Fibroblast of skin of scalp (primary cell): ENCODE results near the gene MAMLD1.

Source experiments
- DNase-seq: peaks from one replicate; pipeline ENCODE4 v3.0.0-alpha.2; 2013

Gene MAMLD1

DNA sequence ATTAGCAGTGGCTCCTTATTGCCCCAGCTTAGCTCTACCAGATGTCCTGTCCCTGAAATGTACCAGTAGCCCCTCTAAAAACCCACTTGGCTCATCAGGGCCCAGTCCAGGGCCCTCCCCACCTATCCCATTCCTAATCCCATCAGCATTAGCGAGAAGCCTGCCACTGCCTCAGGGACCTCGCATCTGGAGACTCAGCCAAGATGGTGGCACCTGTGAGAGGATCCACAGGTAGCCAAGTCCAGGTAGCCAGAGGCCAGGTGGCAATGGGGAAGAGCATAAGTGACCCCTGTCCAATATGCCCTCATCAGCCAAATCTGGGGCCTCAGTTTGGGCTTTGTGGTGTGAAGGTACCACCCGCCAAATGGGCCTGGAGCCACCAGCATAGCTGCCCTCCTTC is 97.7 kb downstream of the MAMLD1 start:
- DNase-seq = no peak

DNA sequence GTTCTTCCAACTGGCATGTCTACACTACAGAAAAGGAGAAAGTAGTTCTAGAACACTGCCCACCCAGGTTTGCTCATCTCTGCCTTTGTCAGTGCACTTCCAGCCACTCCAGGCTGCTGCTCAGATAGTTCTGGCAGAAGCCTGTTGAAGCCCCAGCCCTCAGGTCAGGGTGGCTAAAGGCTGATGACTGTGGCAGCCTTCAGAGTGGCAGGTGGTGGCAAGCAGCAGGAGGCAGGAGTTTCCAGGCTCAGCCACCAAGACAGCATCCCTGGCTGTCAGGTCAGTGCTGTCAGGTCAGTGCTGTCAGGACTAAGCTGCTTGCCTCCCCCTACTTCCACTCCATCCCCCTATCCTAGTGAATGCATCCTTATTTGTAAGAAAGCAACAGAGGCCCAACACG is 100.4 kb downstream of the MAMLD1 start:
- no peak for DNase-seq

DNA sequence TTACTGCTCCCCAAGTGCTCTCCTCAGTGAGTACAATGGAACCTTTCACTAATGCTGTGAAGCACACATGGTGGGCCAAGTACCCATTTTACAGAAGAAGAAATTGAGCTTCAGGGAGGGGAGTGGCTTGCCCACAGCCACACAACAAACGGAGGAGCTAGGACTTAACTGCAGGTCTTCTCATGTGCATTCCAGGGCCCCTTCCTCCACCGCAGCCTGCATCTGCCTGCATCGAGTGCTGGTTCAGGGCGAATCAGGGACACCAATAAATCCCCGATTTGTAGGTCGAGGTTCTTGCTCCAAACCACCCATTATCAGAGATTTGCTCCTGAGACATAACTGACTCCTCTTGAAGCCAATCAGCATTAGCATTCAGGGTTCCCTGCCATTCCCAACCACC is 100.9 kb downstream of the MAMLD1 start:
- DNase-seq = no peak

DNA sequence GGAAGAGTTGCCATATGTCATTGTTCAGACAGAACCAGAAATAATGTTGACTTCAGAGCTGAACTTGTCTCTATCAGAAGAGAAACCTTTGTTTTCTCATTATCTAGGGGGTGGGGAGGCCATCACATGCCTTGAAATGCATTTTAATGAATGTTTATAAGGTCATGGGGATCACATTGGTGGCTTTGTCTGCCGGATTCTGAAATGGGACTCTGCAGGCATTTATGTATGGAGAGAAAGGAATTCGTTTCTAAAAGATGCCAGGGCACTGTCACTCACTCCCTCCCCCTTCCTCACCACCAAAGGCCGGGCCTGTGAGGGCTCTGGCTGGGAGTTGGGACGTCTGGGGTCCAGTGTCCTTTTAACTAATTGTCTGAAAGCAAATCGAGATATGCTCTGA is 102.2 kb downstream of the MAMLD1 start:
- no peak for DNase-seq

DNA sequence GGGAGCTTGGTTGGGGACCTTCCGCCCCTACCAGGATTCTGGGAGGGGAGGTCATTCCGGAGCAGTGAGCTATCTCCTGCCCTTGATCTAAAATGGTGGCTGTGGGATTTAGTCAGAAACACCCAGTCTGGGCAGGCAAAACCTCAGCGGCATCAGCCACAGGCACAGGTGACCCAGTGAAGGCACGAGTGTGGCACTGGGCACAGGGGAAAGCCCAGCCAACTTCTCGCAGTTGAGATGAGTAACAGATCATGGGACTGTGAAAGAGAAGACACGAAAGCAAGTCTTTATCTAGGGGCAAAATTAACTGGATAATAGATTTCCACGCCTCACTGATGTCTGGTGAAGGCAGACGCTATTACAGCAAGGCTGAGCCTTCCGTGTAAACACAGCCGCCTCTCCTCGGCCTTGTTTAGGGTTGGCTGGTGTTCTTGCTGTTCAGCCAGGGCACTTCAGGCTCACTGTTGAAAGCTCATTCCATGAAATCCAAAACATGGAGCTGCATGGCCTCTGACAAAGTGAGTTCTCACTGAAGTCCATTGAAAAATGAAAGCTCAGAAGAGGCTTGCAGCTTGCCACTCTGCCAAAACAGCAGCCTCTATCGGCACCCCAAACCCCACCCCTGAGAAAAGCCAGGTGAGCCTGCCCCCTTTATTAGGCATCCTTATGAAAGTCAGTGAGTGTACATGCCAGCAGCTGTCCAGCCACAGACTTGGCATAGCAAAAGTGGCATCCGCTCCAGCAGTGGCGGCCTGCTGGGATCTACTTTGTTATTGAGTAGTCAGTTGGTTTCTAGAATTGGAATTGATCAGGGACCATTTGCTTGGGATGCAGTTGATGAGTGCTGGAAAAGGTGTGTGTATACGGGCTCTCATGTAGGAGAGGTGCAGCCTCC is 103.0 kb downstream of the MAMLD1 start:
- DNase-seq = no peak

DNA sequence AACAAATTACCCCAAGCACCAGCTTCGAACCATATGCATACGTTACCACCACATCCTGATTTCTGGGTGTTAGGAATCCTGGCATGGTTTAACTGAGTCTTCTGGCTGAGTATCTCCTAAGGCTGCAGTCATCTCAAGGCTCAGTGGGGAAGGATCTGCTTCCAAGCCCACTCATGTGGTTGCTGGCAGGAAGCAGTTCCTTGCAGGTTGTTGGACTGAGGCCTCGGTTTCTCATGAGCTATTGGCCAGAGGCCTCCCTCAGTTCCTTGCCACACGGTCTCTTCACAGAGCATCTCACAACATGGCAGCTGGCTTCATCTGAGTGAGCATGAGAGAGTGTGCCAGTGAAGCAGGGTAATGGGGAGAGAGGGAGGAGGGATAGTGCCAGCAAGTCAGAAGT is 109.2 kb downstream of the MAMLD1 start:
- DNase-seq = no peak

DNA sequence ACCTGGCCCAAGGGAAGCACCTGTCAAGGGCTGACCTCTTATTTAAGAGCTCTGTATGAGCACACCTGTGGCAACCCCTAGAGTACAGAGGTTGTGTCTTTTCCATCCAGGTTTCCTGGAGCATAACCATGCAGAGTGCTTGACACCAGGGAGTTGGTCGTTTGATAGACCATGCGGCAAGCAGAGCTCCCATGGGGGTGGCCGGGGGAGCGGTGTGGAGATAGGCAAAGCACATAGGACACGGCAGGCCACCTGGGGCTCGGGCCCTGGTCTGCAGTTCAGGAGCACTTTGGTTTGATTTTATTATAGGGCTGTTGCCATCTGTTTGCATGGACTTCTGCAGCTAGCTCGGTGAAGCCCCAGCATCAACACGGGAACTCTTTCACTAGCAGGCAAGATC is 110.3 kb downstream of the MAMLD1 start:
- DNase-seq = no peak

DNA sequence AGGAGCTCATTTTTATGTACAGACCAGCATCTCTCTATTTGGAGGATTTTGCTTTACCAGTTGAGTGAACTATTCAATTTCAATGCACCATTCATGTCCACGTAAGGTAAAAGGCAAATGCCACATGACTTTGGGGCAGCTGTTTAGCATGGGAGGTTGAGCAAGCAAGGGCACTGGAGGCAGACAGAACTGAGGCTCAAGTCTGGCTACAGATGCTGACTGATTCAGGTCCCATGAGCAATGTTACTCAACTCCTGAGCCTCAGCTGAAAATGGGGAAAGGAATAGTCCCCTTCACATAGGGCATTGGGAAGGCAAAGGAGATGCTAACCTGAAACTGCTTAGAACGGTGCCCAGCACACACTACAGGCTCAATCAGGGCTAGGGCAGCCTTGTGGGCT is 112.3 kb downstream of the MAMLD1 start:
- no peak for DNase-seq

DNA sequence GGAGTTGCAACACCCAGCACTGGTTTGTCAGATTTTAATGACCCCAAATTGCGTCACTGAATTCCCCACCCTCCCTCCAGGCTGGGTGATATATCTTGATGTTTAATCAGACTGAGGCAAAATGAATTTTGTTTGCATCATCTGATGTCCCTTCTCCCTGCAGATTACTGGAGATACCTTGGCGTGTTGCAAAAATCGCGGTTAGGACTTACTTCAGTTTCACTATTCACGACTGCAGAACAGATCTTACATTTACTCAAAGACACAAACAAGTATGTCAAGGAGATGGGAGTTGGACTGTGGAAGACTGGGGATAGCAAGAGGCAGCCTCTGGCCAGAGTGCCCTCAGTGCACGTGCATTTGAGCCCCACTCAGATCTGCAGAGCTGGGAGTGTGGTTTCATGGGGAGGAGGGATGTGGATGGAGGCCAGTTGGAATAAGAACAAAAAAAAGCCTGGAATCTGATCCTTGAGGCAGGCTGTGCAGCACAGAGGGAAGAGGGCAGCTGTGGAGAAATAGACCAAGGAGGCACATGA is 113.1 kb downstream of the MAMLD1 start:
- DNase-seq = peak; percentile 48

DNA sequence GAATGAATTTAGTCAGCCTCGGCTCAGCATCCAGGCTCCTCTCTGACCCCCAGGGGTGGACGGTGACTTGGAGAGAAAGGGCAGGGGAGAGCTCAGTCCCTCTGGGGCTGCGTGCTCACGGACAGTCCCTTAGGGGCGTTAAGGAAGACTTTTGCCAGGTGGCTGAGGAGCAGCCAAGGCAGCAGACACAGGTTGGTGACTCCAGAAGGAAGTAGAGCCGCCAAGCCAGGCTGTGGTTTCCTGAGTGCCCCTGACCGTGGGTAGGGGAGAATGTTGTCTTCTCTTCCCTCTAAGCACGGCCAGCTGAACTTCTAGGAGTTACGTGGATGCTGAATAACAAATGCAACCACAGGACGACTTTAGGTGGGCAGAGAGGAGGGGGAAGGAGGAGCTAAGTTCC is 114.3 kb downstream of the MAMLD1 start:
- DNase-seq = no peak

DNA sequence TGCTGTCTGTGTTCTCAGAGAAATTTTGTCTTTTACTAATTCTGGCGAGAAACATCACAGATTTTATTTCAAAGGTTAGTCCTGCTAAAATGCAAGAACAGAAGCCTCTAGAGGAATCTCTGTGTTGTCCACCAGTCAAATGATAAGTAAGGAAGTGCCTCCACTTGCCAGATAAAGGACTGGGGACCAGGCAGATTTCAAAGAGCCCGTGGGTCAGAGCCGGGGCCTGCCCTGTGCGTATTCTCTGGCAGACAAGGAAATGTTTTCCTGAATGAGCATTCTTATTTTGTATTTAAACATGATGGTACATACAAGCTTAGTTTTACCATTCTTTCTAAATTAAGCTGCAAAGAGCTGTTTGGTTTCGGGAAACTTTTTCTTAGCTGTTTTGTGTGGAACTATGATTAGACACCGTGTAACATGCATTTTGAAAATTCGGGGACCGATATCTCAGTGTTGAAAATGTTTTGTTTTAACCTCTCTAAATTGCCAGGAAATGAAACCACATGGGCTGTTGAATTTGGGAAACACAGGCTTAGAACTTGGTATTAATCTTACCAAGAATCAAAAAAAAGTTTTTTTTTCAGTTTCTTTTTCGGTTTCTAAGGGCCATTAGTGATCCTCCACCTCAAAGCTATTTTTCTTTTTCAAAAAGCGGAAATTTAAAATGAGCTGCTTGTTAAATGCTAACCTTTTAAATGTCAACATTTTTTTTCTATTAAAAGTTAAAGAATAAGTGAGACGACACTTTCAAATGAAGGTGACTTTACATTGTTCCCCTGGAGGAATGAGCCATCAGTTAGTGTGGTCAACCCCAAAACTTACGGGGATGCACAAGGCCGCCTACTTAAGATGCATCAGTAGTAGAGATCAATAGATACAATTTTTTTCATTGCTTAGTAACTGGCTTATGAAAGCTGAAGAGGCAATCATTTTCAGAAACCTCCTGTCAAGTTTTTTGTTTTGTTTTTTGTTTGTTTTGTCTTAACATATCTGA is 115.7 kb downstream of the MAMLD1 start:
- DNase-seq = no peak

DNA sequence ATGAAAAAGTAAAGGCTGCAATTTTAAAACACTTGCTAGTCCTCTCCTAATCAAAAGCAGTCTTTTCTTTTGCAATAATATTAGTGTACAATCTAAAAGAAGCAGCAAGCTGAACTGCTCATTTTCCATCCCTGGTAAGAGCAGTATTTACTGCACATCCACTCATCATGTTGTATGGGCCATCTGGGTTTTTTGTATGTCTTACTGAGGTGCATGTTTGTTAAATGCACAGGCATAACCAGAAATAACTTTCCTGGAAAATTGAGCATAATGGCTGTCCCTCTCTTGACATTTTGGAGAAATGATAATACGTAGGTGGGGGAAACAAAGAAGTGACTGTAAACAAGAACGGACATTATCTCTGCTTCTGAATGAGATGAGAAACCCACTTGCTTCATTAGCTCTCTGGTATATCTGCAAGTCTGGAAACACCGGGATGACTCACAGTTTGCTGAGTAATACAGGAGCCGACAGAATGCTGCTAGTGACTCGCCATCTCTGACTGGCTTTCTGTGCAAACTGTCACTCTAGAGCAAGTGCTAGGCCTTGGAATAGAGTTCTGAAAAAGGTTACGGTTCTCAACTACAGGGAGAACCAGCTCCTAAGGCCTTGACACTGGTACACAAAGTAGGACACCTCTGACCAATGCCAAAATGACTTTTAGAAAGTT is 119.6 kb downstream of the MAMLD1 start:
- DNase-seq = peak; percentile 58

DNA sequence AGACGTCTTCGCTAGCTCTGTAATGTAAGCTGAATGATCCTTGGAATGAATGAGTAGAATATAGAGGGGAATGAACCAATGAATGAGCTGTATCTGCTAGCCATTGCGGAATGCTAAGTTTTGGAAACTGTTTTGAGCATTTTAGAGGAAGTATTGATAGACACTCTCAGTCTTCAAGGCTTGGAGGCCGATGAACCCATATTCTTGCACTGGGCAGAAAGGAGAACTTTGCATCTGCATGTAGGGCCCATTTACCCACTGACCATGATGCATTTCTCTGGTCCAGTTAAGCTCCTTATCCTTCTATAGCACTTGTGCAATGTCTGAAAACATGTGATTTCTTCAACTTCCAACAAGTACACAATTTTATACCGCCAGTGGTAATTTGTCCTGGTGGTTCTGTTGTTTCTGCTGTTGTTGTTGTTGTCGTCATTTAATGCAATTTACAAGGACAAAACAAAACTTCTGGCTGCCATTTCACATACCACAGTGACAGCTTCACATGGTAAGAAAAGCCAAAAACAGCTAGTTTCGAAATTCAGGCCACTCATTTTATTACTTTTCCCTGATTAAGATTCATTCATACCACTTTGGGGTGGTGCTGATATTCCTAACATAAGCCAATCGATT is 120.4 kb downstream of the MAMLD1 start:
- DNase-seq = no peak

DNA sequence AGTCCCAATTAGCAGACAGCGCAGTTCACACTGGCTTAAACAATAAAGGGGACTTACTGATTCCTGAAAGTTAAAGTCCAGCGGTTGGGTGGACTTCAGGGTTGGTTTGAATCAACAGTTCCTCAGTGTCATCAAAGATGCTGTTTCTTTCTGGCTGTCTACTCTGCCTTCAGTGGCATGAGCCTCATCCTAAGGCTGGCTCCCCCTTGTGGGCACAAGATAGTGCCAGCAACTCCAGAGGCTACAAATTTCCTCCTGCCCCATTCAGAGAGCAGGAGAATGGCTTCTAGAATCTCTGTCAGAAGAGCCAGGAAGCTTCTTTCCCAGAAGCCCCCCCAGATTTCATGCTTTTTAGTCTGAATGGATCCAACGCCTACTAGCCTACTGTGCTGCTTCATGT is 122.9 kb downstream of the MAMLD1 start:
- DNase-seq = peak; percentile 49

DNA sequence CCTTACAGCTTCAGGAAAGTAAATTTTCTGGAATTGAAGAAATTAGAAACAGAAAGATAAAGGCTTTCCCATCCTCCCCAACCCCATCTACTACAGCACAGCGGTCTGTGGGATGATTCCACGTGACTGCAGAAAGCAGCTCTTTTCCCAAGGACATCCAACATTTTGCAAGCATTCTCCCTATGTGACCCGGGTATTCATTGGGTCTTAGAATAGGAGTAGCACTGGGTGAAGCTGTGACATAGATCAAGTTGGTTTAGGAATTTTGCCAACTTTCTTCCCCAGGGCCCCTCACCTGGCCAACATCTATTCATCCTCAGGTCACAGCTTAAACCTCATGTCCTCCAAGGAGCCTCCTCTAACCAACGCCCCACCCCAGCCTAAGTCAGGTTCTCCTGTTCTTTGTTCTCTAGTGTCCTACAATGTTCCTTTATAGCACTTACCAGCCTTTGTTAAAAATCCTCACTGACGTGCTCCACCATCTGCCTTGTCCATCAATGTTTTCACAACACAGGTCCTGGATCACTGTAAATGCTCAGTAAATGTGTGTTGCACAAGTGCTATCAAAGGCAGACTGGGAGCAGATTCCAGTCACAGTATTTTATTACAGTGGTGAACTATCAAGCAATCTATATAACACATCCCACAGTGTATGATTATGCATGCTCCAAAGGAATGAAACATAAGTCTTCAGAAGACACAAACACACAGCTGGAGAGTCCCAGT is 124.4 kb downstream of the MAMLD1 start:
- DNase-seq = no peak

DNA sequence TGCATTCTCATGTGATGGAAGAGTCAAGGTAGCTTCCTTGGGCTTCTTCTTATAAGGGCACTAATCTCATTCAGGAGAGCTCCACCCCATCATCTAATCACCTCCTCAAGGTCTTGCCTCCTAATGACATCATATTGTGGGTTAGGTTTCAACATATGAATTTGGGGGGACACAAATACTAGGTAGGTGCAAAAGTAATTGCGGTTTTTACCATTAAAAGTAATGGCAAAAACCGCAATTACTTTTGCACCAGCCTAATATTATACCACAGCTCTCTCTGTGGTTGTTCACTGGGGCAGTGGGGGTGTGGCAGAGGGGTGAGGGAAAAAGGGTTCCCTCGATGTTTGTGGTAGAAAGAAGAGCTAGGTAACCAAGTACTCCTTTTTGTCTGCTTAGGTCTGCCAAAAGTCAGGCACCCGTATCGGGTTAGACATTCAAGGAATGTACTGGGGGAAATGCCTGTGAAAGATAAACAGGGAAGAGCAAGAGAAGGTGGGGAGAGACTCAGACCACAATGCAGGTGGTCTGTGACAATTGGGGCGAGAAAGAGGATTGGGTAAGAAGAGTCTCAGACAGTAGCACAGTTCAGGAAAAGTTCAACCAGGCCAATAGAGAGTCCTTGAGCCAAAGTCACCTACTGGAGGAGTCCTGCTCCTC is 126.4 kb downstream of the MAMLD1 start:
- no peak for DNase-seq

DNA sequence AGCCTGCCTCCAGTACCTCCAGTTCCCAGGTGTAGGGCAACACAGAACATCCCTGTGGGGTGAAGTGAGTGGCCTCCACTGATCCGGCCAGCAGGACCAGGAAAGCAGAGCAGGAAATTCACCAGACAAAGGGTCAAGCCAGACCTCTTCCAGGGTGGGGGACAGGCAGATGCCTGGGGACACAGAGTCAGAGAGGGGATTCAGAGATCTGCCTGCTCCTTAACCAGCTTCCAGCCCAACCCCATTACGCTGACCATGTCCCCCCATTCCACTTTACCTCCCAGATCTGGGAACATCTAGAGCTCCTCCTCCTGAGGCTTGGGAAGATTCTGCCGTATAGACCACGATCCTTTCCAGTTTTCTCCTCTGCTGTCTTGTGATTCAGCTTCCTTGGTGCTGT is 132.4 kb downstream of the MAMLD1 start:
- DNase-seq = no peak

DNA sequence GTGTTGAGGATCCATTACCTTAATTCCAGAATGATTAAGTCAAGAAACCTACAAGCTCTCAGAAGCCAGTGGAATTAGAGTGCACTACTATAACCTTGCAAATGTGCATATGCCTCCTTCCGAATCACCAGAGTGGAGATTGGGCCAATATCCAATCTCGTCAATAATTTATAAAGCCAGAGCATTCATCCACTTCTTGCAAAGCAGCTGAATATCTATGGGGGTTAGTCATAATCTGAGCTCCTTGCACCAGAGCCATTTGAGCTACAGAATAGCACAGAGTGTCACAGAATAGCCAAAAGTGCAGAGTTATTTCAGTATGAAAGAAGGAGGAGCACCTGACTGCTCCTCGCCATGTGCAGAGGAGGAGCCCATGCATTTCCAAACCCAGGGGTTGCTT is 136.1 kb downstream of the MAMLD1 start:
- no peak for DNase-seq

DNA sequence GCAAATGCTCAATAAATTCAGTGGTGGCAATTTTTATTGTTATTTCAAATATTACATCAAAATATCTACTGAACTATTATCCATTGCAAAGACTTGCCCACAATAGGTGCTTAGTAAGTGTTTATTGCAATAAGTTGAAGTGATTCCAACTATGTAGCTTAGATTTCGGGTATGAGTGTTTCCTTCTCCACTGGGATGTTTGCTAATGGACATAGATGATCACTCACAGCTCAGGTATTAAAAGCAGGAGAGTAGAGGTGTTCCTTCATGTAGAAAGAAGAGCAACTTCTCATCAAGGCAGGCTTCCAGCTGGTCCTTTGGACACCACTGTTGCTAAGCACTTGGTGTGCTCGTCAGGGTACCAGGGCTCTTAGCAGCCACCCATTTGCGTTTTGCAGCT is 139.0 kb downstream of the MAMLD1 start:
- DNase-seq = no peak

DNA sequence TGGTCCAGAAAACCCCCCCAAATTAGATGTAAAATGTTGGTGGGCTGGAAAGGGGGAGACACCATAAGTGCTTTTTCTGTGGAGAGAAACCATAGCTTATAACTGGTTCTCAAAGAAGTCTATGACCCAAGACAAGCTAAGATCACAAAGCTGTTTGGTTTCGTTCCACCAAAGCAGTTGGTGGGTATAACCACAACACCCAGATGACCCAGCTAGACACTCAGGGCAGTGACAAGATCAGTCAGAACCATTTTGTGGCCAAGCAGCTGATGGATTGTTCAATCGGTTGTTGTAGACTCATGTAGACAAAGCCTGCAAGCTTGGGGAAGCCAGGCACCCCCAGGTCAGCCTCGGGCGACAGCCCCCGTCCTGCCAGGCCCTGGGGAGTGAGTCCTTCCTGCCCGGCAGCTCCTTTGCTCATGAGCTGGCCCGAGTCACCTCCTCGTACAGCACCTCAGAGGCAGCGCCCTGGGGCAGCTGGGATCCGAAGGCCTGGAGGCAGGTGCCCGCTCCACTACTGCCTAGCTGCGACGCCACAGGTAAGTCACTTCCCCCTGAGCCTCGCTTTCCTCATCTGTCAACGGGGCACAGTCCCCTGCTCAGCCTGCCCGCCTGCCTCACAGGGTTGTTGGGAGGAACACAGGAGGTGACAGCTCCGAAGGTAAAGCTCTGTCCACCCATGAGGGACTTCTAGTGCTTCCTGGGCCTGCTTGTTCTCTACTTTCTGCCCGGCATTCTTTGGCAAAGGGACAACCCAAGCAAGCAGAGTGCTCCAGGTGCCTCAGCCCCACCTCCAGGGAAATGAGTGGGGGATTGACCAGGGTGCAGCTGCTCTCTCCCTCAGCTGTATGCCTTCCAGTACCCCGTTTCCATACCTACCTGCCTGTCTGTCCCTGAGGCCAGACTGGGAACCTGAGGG is 140.1 kb downstream of the MAMLD1 start:
- DNase-seq = no peak
